Hematopoietic multipotent progenitor cell (in vitro differentiated cells): ENCODE results near the gene MIPEP. TPM values are rescaled to one million over a fixed set of nuclear protein-coding genes. Genes with fewer than 3 reads are reported as not detected.

Source experiments
- DNase-seq, 3 donors: peaks; one replicate each; pipeline ENCODE4 v3.0.0-alpha.2; 2011 to 2015; ENCODE audit warnings: low read depth in 2 of 3, low spot score in 2 of 3
- total RNA-seq: library from RNA; depleted of rRNA; stranded (reverse); fragments of >200 nt; gene quantifications from one replicate; pipeline ENCODE4 v1.2.3, GENCODE V29; 2012

Gene MIPEP
- total RNA-seq, 1 donor, result 7.8 TPM

- DNase-seq, result no peak
Measured at GRCh38 chr13:23855360-23855759, 33.8 kb downstream of the MIPEP start.

GRCh38 chr13:23852351-23852750 lies 36.8 kb downstream of the MIPEP start:
- no peak for DNase-seq

GRCh38 chr13:23851106-23851505 lies 38.1 kb downstream of the MIPEP start:
- no peak for DNase-seq

- no peak for DNase-seq
Measured at GRCh38 chr13:23850134-23850533, 39.1 kb downstream of the MIPEP start.

GRCh38 chr13:23849670-23850069 lies 39.5 kb downstream of the MIPEP start:
- no peak for DNase-seq

GRCh38 chr13:23848646-23849141 lies 40.5 kb downstream of the MIPEP start:
- DNase-seq, result peak in 1 of 3 donors; percentile 44

GRCh38 chr13:23848019-23848418 lies 41.2 kb downstream of the MIPEP start:
- no peak for DNase-seq

GRCh38 chr13:23847497-23847896 lies 41.7 kb downstream of the MIPEP start:
- DNase-seq, result no peak

GRCh38 chr13:23845105-23845725 lies 44.0 kb downstream of the MIPEP start:
- DNase-seq, result no peak

GRCh38 chr13:23844132-23844531 lies 45.1 kb downstream of the MIPEP start:
- DNase-seq, result no peak

- DNase-seq, result no peak
Measured at GRCh38 chr13:23843436-23843835, 45.8 kb downstream of the MIPEP start.

GRCh38 chr13:23842406-23842805 lies 46.8 kb downstream of the MIPEP start:
- no peak for DNase-seq

GRCh38 chr13:23833733-23834611 lies 55.2 kb downstream of the MIPEP start:
- DNase-seq, result no peak

- no peak for DNase-seq
Measured at GRCh38 chr13:23828866-23829265, 60.3 kb downstream of the MIPEP start.

- DNase-seq, result no peak
Measured at GRCh38 chr13:23828086-23828485, 61.1 kb downstream of the MIPEP start.

GRCh38 chr13:23825179-23825578 lies 64.0 kb downstream of the MIPEP start:
- no peak for DNase-seq

GRCh38 chr13:23824371-23824770 lies 64.8 kb downstream of the MIPEP start:
- no peak for DNase-seq

- DNase-seq, result no peak
Measured at GRCh38 chr13:23822252-23822824, 66.9 kb downstream of the MIPEP start.

GRCh38 chr13:23820530-23820929 lies 68.7 kb downstream of the MIPEP start:
- no peak for DNase-seq

- DNase-seq, result peak in 2 of 3 donors; percentile 42 to 81
Measured at GRCh38 chr13:23817830-23818229, 71.4 kb downstream of the MIPEP start.

GRCh38 chr13:23817136-23817535 lies 72.1 kb downstream of the MIPEP start:
- DNase-seq, result no peak

GRCh38 chr13:23813635-23814034 lies 75.6 kb downstream of the MIPEP start:
- DNase-seq, result no peak
